GM23338 (cell line): ENCODE results near the gene ATAD2B. TPM values are rescaled to one million over a fixed set of nuclear protein-coding genes. Genes with fewer than 3 reads are reported as not detected.

Experiments used
- ATAC-seq: fragments of 200-7000 bp; cut with Tn5 transposase; 3 replicates; pipeline ENCODE4 v1.9.1; 2020
- DNase-seq: peaks from one replicate; pipeline ENCODE4 v3.0.0-alpha.2; 2015; ENCODE audit warnings: low spot score
- H2AFZ ChIP-seq: fragments of 200-600 bp; sonication (generic); 2 replicates; pipeline ENCODE4 v1.8.0; 2016; ENCODE audit warnings: antibody characterized with exemption, mild to moderate bottlenecking, moderate library complexity
- H3F3A ChIP-seq: fragments of 200-600 bp; sonication (generic); replicated peaks from 2 replicates; pipeline ENCODE4 v1.8.0; 2017; ENCODE audit warnings: antibody characterized with exemption, mixed run types, low read depth
- H3K27ac ChIP-seq: fragments of 200-600 bp; sonication (generic); 2 replicates; pipeline ENCODE4 v1.6.1; 2016; ENCODE audit warnings: low read depth
- H3K27me3 ChIP-seq: fragments of 200-600 bp; sonication (generic); 2 replicates; pipeline ENCODE4 v1.8.0; 2016; ENCODE audit warnings: mild to moderate bottlenecking, mixed run types, moderate library complexity; ENCODE audit not compliant: insufficient read depth
- H3K36me3 ChIP-seq: fragments of 200-600 bp; sonication (generic); 2 replicates; pipeline ENCODE4 v1.8.0; 2016; ENCODE audit warnings: mild to moderate bottlenecking; ENCODE audit not compliant: insufficient read depth
- H3K4me1 ChIP-seq: fragments of 200-600 bp; sonication (generic); 2 replicates; pipeline ENCODE4 v1.8.0; 2016; ENCODE audit warnings: mild to moderate bottlenecking, moderate library complexity; ENCODE audit not compliant: insufficient read depth
- H3K4me2 ChIP-seq: fragments of 200-600 bp; sonication (generic); 2 replicates; pipeline ENCODE4 v1.7.1; 2017; ENCODE audit warnings: mixed run types
- H3K4me3 ChIP-seq: fragments of 200-600 bp; sonication (generic); 2 replicates; pipeline ENCODE4 v1.6.1; 2016; ENCODE audit warnings: mixed run types
- H3K79me2 ChIP-seq: fragments of 200-600 bp; sonication (generic); replicated peaks from 2 replicates; pipeline ENCODE4 v1.8.0; 2017; ENCODE audit warnings: mild to moderate bottlenecking; ENCODE audit not compliant: insufficient read depth
- H3K9me2 ChIP-seq: fragments of 200-600 bp; sonication (generic); 2 replicates; pipeline ENCODE4 v1.8.0; 2017; ENCODE audit not compliant: insufficient read depth
- H4K20me1 ChIP-seq: fragments of 200-600 bp; sonication (generic); replicated peaks from 2 replicates; pipeline ENCODE4 v1.8.0; 2017; ENCODE audit warnings: mild to moderate bottlenecking; ENCODE audit not compliant: insufficient read depth
- H3K27ac Mint-ChIP-seq: 2 replicates; pipeline ENCODE4 v1.8.0; 2020; ENCODE audit warnings: inconsistent platforms, mild to moderate bottlenecking, moderate library complexity, mixed read lengths
- H3K27me3 Mint-ChIP-seq: 3 replicates; pipeline ENCODE4 v1.8.0; 2022; ENCODE audit warnings: low read depth, mild to moderate bottlenecking, moderate library complexity, mixed read lengths, inconsistent platforms; ENCODE audit not compliant: insufficient read depth, poor library complexity
- H3K36me3 Mint-ChIP-seq: 3 replicates; pipeline ENCODE4 v1.8.0; 2021; ENCODE audit warnings: low read depth, mild to moderate bottlenecking, inconsistent platforms, moderate library complexity, mixed read lengths
- H3K4me1 Mint-ChIP-seq: 3 replicates; pipeline ENCODE4 v1.8.0; 2020; ENCODE audit warnings: mild to moderate bottlenecking, inconsistent platforms, mixed read lengths
- H3K4me3 Mint-ChIP-seq: 3 replicates; pipeline ENCODE4 v1.8.0; 2021; ENCODE audit warnings: moderate library complexity, mild to moderate bottlenecking, inconsistent platforms, mixed read lengths
- H3K9me3 Mint-ChIP-seq: 3 replicates; pipeline ENCODE4 v1.8.0; 2020; ENCODE audit warnings: moderate library complexity, mild to moderate bottlenecking, inconsistent platforms, mixed read lengths
- CREB1 ChIP-seq: fragments of 250-450 bp; sonication (Bioruptor Pico); IDR thresholded peaks from 2 replicates; pipeline ENCODE4 v1.5.0; 2020; ENCODE audit warnings: low read depth, mild to moderate bottlenecking, moderate library complexity
- EZH2 ChIP-seq: fragments of 200-600 bp; sonication (generic); IDR thresholded peaks from one replicate; pipeline ENCODE4 v1.8.0; 2017; ENCODE audit warnings: antibody characterized with exemption, mild to moderate bottlenecking, low read depth; ENCODE audit not compliant: unreplicated experiment
- JUNB ChIP-seq: IDR thresholded peaks from one replicate; pipeline ENCODE4 v1.6.1; 2016; ENCODE audit warnings: antibody characterized with exemption; ENCODE audit not compliant: unreplicated experiment
- POLR2AphosphoS5 ChIP-seq: IDR thresholded peaks from 2 replicates; pipeline ENCODE4 v1.6.1; 2016; ENCODE audit warnings: antibody characterized with exemption, low read depth
- REST ChIP-seq: IDR thresholded peaks from one replicate; pipeline ENCODE4 v1.6.1; 2018; ENCODE audit warnings: antibody characterized with exemption; ENCODE audit not compliant: unreplicated experiment
- STAT1 ChIP-seq: IDR thresholded peaks from one replicate; pipeline ENCODE4 v1.6.1; 2016; ENCODE audit warnings: antibody characterized with exemption; ENCODE audit not compliant: unreplicated experiment
- ZNF114 ChIP-seq: fragments of 250-450 bp; sonication (Bioruptor Pico); IDR thresholded peaks from 2 replicates; pipeline ENCODE4 v1.5.0; 2020; ENCODE audit warnings: mild to moderate bottlenecking, moderate library complexity
- ZNF331 ChIP-seq: fragments of 250-450 bp; sonication (Bioruptor Pico); IDR thresholded peaks from 2 replicates; pipeline ENCODE4 v1.5.0; 2020; ENCODE audit warnings: low read depth, mild to moderate bottlenecking, moderate library complexity
- polyA plus RNA-seq: library from polyadenylated mRNA; unstranded; fragments of >200 nt; fragmentation: Nextera tagmentation; extraction: Ambion mirVana; gene quantifications from 2 replicates; pipeline ENCODE4 v1.2.1, GENCODE V29; 2016
- total RNA-seq: library from RNA; depleted of rRNA; stranded (reverse); fragments of >200 nt; shearing (Covaris generic); gene quantifications from 2 replicates; pipeline ENCODE4 v1.2.3, GENCODE V29; 2014
- TF ChIP-seq, protein P1 (sequence below): IDR thresholded peaks from 2 replicates; pipeline ENCODE4 v1.6.1; 2016; ENCODE audit warnings: antibody characterized with exemption
- TF ChIP-seq, protein P2 (sequence below), 2 experiments: fragments of 200-600 bp in 1 of 2; sonication (generic) in 1 of 2; conservative IDR thresholded peaks; 2 replicates each; pipeline versions ENCODE4 v1.5.1 to v1.6.1; 2016 to 2017; ENCODE audit warnings: antibody characterized with exemption in 2 of 2, low read depth in 2 of 2, mild to moderate bottlenecking in 2 of 2, moderate library complexity in 1 of 2

ATAD2B gene
- total and polyA plus RNA-seq, 2 experiments from 2014 or later: 12.4 to 19.3 TPM

DNA sequence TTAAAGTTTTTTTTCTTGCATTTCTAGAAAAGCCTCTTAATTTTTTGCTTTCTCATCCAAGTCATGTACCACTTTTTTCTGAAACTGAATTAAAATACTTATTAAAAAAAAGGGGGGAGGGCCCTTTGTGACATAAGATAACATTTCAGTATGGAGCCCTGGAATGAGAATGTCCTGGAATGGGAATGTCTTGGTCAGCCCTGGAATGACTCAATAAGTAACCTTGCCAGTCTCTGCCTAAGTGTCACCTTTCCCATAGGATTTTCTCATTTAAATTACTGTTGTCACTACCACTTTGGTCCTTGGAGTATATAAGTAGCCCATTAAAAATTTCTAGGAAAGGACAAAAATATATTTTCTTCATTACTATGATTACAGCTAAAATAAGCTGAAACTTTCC, 18.1 kb upstream of the ATAD2B start (continued):
- no peak for TF ChIP-seq REST

GRCh38 chr2:23944527-23944926, 17.6 kb upstream of the ATAD2B start:
- Mint-ChIP-seq H3K4me3 (no peak overlapping the region), H3K36me3 (peaks cover 10% of the 10 kb centered on the region; the same call in 2 of the 3 replicates), H3K9me3 (no peaks in the 10 kb centered on the region; the same call in 2 of the 3 replicates), H3K4me1 (peaks cover 19% of the 10 kb centered on the region), H3K27me3 (peaks cover 4% of the 10 kb centered on the region), H3K27ac (no peak overlapping the region)
- Histone ChIP-seq H3K4me3 (no peak overlapping the region), H3K27me3 (no peaks in the 10 kb centered on the region; the same call in 1 of the 2 replicates), H3K4me2 (no peak overlapping the region), H3K27ac (0 out of 2 replicates have a peak overlapping the region, but pooled peaks have one; percentile 28), H3K4me1 (peaks cover 6% of the 10 kb centered on the region), H2AFZ (no peak overlapping the region), H3F3A (0 out of 2 replicates have a peak, but pooled peaks cover under 1% of the 10 kb centered on the region), H3K9me2 (no peaks in the 10 kb centered on the region), H3K36me3 (no peaks in the 10 kb centered on the region), H4K20me1 (peaks cover 3% of the 10 kb centered on the region), H3K79me2 (peaks cover 84% of the 10 kb centered on the region)
- DNase-seq (no peak), ATAC-seq (no peak)
- TF ChIP-seq STAT1 (no peak), ZNF331 (CRISPR knock-in tag) (no peak), JUNB (no peak), ZNF114 (CRISPR knock-in tag) (no peak), REST (no peak), CREB1 (CRISPR knock-in tag) (no peak), POLR2AphosphoS5 (no peak), EZH2 (no peak)
- TF ChIP-seq, protein P1, sequence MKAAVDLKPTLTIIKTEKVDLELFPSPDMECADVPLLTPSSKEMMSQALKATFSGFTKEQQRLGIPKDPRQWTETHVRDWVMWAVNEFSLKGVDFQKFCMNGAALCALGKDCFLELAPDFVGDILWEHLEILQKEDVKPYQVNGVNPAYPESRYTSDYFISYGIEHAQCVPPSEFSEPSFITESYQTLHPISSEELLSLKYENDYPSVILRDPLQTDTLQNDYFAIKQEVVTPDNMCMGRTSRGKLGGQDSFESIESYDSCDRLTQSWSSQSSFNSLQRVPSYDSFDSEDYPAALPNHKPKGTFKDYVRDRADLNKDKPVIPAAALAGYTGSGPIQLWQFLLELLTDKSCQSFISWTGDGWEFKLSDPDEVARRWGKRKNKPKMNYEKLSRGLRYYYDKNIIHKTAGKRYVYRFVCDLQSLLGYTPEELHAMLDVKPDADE: no peak
- TF ChIP-seq, protein P2, sequence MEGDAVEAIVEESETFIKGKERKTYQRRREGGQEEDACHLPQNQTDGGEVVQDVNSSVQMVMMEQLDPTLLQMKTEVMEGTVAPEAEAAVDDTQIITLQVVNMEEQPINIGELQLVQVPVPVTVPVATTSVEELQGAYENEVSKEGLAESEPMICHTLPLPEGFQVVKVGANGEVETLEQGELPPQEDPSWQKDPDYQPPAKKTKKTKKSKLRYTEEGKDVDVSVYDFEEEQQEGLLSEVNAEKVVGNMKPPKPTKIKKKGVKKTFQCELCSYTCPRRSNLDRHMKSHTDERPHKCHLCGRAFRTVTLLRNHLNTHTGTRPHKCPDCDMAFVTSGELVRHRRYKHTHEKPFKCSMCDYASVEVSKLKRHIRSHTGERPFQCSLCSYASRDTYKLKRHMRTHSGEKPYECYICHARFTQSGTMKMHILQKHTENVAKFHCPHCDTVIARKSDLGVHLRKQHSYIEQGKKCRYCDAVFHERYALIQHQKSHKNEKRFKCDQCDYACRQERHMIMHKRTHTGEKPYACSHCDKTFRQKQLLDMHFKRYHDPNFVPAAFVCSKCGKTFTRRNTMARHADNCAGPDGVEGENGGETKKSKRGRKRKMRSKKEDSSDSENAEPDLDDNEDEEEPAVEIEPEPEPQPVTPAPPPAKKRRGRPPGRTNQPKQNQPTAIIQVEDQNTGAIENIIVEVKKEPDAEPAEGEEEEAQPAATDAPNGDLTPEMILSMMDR (conservative IDR thresholded peaks at IDR 0.05; ENCODE audit: low read depth in 2 of 2): no peak
